Osteoblast (primary cell): ENCODE measurements around the gene AGBL1. TPM values are rescaled to one million over a fixed set of nuclear protein-coding genes. Genes with fewer than 3 reads are reported as not detected.

ENCODE experiments used
- DNase-seq: peaks from one replicate; pipeline ENCODE4 v3.0.0; 2011; ENCODE audit warnings: low spot score, mixed read lengths; ENCODE audit not compliant: insufficient read length; ENCODE audit errors: missing footprints
- H2AFZ ChIP-seq: 2 replicates; pipeline ENCODE4 v1.6.0; 2011; ENCODE audit warnings: mild to moderate bottlenecking, low read length
- H3K27ac ChIP-seq: 2 replicates; pipeline ENCODE4 v1.5.1; 2011; ENCODE audit warnings: mild to moderate bottlenecking, low read depth, low read length, moderate library complexity
- H3K27me3 ChIP-seq: 2 replicates; pipeline ENCODE4 v1.6.0; 2012; ENCODE audit warnings: mild to moderate bottlenecking, control low read depth, inconsistent platforms, low read length, moderate library complexity; ENCODE audit not compliant: insufficient read depth
- H3K36me3 ChIP-seq: 2 replicates; pipeline ENCODE4 v1.5.1; 2011; ENCODE audit warnings: mild to moderate bottlenecking, low read length, control low read depth, moderate library complexity; ENCODE audit not compliant: insufficient read depth
- H3K4me1 ChIP-seq: 2 replicates; pipeline ENCODE4 v1.5.1; 2011; ENCODE audit warnings: mild to moderate bottlenecking, low read length, control low read depth, moderate library complexity; ENCODE audit not compliant: insufficient read depth
- H3K4me2 ChIP-seq: 2 replicates; pipeline ENCODE4 v1.6.0; 2011; ENCODE audit warnings: mild to moderate bottlenecking, low read length; ENCODE audit not compliant: insufficient read depth
- H3K4me3 ChIP-seq: fragments of 200-600 bp; sonication (generic); 3 replicates; pipeline ENCODE4 v1.5.1; 2012; ENCODE audit warnings: mild to moderate bottlenecking, low read length, inconsistent platforms; ENCODE audit not compliant: insufficient read depth
- H3K79me2 ChIP-seq: 2 replicates; pipeline ENCODE4 v1.6.0; 2012; ENCODE audit warnings: mild to moderate bottlenecking, low read length, control low read depth, inconsistent platforms; ENCODE audit not compliant: insufficient read depth
- H3K9me3 ChIP-seq: 2 replicates; pipeline ENCODE4 v1.5.1; 2011; ENCODE audit warnings: low read depth, low read length, control low read depth
- H4K20me1 ChIP-seq: 2 replicates; pipeline ENCODE4 v1.6.0; 2012; ENCODE audit warnings: mild to moderate bottlenecking, low read length, control low read depth; ENCODE audit not compliant: insufficient read depth
- total RNA-seq: library from RNA; depleted of rRNA; stranded (reverse); fragments of >200 nt; gene quantifications from 2 replicates; pipeline ENCODE4 v1.2.3, GENCODE V29; 2012
- TF ChIP-seq, protein P1 (sequence below): IDR thresholded peaks from 2 replicates; pipeline ENCODE4 v1.5.1; 2011; ENCODE audit warnings: mild to moderate bottlenecking, low read depth, low read length, moderate library complexity; ENCODE audit errors: extremely low read depth

Gene AGBL1
- total RNA-seq, 1 donor, result not detected

- H2AFZ ChIP-seq, result no peak overlapping the region
- no peak for DNase-seq
- peaks cover 7% of the 10 kb centered on the region for H3K4me1 ChIP-seq
- no peak overlapping the region for H3K27ac ChIP-seq
- no peaks in the 10 kb centered on the region for H3K27me3 ChIP-seq
- H3K79me2 ChIP-seq, result no peaks in the 10 kb centered on the region
- no peaks in the 10 kb centered on the region for H4K20me1 ChIP-seq
- H3K4me3 ChIP-seq, result no peak overlapping the region
- H3K9me3 ChIP-seq, result no peaks in the 10 kb centered on the region
- TF ChIP-seq, protein P1, sequence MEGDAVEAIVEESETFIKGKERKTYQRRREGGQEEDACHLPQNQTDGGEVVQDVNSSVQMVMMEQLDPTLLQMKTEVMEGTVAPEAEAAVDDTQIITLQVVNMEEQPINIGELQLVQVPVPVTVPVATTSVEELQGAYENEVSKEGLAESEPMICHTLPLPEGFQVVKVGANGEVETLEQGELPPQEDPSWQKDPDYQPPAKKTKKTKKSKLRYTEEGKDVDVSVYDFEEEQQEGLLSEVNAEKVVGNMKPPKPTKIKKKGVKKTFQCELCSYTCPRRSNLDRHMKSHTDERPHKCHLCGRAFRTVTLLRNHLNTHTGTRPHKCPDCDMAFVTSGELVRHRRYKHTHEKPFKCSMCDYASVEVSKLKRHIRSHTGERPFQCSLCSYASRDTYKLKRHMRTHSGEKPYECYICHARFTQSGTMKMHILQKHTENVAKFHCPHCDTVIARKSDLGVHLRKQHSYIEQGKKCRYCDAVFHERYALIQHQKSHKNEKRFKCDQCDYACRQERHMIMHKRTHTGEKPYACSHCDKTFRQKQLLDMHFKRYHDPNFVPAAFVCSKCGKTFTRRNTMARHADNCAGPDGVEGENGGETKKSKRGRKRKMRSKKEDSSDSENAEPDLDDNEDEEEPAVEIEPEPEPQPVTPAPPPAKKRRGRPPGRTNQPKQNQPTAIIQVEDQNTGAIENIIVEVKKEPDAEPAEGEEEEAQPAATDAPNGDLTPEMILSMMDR, result no peak
- no peaks in the 10 kb centered on the region for H3K36me3 ChIP-seq
- H3K4me2 ChIP-seq, result no peak overlapping the region
Measured at GRCh38 chr15:86849136-86849535, 769.5 kb downstream of the AGBL1 start.

DNA sequence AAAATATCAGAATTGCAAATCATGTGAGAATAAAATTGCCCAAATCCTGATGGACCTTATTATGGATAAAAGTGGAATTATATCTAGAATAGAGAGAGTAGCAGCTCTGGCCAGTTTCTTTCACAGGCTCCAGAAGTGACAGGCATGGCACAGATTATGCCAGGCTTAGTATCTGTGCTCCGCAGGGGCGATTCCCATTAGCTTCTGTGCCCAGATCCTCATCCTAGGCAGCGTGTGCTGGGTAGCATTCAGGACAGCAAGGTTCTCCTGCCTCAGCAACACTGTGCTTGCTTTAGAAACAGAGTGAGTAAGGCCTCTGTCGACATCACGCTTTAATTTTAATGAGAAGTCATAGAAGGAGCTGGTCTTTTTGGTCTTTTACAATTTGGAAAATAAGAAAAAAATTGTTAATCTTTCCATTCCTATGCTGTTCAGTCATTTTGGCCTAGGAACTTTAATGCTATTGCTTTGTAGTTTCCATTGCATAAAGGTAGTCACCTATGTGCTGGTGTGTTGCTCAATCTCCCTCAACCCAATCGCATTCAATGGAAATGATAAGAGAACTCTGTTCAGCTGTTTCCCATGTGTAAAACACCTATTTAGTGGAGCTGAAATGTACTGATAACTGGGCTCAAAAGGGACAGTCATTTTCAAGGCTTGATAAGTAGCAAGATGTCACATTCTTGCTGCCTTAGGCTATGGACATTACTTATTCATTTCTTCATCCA lies 770.1 kb downstream of the AGBL1 start:
- Histone ChIP-seq H3K27ac (no peak overlapping the region), H4K20me1 (no peaks in the 10 kb centered on the region), H3K79me2 (no peaks in the 10 kb centered on the region), H3K4me1 (peaks cover 7% of the 10 kb centered on the region), H3K27me3 (no peaks in the 10 kb centered on the region), H2AFZ (no peak overlapping the region), H3K4me2 (no peak overlapping the region), H3K36me3 (no peaks in the 10 kb centered on the region), H3K4me3 (no peak overlapping the region), H3K9me3 (no peaks in the 10 kb centered on the region)
- DNase-seq, result no peak
- TF ChIP-seq, protein P1, result no peak

GRCh38 chr15:86850939-86851338 lies 771.3 kb downstream of the AGBL1 start:
- Histone ChIP-seq H3K4me2 (no peak overlapping the region), H3K4me3 (no peak overlapping the region), H3K9me3 (no peaks in the 10 kb centered on the region), H3K79me2 (no peaks in the 10 kb centered on the region), H3K36me3 (no peaks in the 10 kb centered on the region), H2AFZ (no peak overlapping the region), H4K20me1 (no peaks in the 10 kb centered on the region), H3K4me1 (peaks cover 7% of the 10 kb centered on the region), H3K27ac (no peak overlapping the region), H3K27me3 (no peaks in the 10 kb centered on the region)
- TF ChIP-seq, protein P1, result no peak
- no peak for DNase-seq

- no peak overlapping the region for H3K27ac ChIP-seq
- no peak overlapping the region for H3K4me3 ChIP-seq
- H3K27me3 ChIP-seq, result no peaks in the 10 kb centered on the region
- DNase-seq, result no peak
- H3K9me3 ChIP-seq, result no peaks in the 10 kb centered on the region
- no peaks in the 10 kb centered on the region for H4K20me1 ChIP-seq
- H2AFZ ChIP-seq, result no peak overlapping the region
- no peaks in the 10 kb centered on the region for H3K36me3 ChIP-seq
- TF ChIP-seq, protein P1, result no peak
- H3K4me2 ChIP-seq, result no peak overlapping the region
- peaks cover 7% of the 10 kb centered on the region for H3K4me1 ChIP-seq
- no peaks in the 10 kb centered on the region for H3K79me2 ChIP-seq
Measured at GRCh38 chr15:86852741-86853140, 773.1 kb downstream of the AGBL1 start.
